D341Med (cell line): Measurements from ENCODE around the gene CD300LD.
"Not testable (repeated sequence)": the region's sequence is repeated elsewhere in the genome, so short reads cannot be mapped to it uniquely, and the experiment has no call there.

Experiments used
- DNase-seq: peaks from one replicate; pipeline ENCODE4 v3.0.0; 2012; ENCODE audit warnings: low spot score

Gene CD300LD

GRCh38 chr17:74592087-74592990 lies at the start of gene CD300LD:
Gene CD300LD, minus strand, starts transcription at chr17:74592283. Its CDS starts 81 bp downstream, at chr17:74592202.
- DNase-seq: no peak

- no peak for DNase-seq
Measured at GRCh38 chr17:74641224-74641957, 49.3 kb upstream of the CD300LD start.

GRCh38 chr17:74639704-74640151 lies 47.6 kb upstream of the CD300LD start:
- no peak for DNase-seq

DNA sequence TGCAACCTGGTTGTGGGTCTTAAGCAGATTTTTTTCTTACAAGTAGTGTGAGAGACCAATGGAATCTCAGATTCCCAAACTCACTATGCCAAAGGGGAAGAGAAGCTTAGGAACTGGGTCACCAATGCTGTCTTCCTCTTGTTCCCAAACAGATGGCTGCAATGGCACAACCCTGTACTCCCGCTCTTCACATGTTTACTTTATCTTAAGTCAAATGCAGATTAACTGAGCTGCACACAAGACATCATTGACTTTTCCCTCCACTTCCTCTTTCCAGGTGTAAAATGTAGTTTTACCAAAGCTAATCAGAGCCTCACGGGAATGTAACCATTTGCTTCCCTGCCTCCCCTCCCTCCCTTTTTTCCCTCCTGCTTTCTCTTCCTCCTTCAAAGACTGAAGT lies 45.8 kb upstream of the CD300LD start:
- no peak for DNase-seq

GRCh38 chr17:74637265-74637664 lies 45.2 kb upstream of the CD300LD start:
- no peak for DNase-seq

DNA sequence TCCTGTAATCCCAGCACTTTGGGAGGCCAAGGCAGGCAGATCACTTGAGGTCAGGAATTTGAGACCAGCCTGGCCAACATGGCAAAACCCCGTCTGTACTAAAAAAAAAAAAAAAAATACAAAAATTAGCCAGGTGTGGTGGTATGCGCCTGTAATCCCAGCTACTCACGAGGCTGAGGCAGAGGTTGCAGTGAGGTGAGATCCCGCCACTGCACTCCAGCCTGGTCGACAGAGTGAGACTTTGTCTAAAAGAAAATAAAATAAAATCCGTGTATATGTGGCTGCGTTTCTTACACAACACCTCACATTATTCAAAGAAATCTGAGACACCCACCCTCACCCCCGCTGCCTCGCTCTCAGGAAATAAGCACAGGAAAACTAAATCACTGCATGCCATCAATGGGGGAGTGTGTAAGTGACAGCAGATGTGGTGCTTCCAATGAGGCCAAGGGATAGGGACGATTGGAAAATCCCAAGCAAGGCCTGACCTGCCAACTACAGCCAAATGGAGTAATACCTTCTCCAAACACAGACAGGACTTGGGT lies 44.5 kb upstream of the CD300LD start:
- DNase-seq: not testable (repeated sequence)

DNA sequence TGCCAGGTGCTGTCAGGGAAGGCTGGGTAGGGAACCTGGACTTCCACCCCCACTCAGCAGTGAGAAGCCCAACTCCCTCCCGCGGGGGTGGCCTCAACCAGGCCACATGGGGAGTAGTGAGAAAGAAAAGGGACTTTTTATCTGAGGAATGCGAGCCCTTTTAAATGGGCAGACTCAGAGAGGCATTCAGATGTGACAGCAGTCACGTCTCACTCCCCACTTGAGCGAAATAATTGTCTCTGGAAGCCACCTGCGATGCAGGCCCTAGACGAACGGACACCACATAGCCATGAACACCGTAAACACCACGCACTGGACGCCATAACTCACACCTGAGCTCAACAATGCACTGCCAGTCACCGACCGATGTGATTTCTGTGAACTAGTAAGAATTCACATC lies 43.3 kb upstream of the CD300LD start:
- no peak for DNase-seq

- no peak for DNase-seq
Measured at GRCh38 chr17:74633326-74633725, 41.2 kb upstream of the CD300LD start.

GRCh38 chr17:74632617-74633016 lies 40.5 kb upstream of the CD300LD start:
- DNase-seq: no peak

- DNase-seq: no peak
Measured at GRCh38 chr17:74631468-74632450, 39.7 kb upstream of the CD300LD start.

DNA sequence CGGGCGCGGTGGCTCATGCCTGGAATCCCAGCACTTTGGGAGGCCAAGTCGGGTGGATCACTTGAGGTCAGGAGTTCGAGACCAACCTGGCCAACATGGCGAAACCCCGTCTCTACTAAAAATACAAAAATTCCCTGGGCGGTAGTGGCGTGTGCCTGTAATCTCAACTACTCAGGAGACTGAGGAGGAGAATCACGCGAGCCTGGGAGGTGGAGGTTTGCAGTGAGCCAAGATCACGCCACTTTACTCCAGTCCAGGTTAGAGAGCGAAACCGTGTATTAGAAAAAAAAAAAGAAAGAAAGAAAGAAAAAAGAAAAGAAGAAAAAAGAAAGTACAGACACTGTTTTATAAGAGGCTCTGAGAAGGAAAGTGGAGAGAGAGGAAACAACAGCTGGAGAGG lies 38.2 kb upstream of the CD300LD start:
- DNase-seq: not testable (repeated sequence)

DNA sequence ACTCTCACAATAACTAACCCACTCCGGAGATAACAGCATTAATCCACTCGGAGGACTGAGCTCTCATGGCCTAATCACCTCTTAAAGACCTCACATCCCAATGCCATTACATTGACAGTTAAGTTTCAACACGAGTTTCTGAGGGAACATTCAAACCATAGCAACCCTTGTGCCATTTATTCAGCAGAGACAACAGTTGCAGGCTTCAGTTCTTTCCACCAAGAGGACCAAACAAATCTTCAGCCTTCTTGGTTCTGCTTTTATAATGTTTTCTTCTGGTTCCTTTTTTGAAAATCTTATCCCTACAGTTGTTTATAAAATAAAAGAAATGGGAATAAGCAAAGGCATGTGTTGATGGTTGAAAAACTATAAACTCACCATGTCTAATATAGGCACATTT lies 33.6 kb upstream of the CD300LD start:
- no peak for DNase-seq

DNA sequence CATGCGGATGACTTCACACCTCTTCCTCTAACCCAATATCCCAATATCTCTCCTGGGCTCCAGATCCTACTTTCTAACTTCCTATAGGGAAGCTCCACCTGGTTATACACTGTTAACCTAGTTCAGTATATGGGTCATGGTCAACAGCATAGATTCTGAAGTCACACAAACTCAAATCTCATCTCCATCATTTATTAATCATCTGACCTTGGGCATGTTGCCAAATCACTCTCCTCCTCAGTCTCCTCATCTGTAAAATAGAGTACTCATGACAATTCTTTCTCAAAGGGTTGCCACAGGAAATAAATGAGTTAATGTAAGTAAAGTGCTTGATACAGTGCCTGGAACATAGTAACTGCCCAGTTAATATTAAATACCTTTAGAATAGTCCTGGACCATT lies 32.0 kb upstream of the CD300LD start:
- DNase-seq: no peak

DNA sequence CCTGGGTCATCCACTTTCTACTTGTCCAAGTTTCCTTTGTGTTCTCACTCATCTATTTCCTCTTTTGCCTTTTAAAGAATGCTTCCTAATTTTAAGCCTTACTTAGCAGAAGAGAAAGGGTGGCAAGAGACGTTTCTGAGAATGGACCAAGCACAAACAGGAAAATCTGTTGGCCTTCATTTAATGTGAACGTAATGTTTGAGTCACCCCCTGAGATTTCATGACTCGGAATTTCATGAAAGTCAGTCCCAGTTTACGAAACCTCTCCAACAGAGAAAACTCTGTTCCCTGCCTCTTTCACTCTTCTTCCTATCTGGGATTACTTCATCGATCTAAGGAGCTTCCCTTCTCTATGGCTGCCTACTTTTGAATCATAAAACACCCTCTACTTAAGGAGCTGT lies 31.6 kb upstream of the CD300LD start, which contains the start of gene CD300E:
TSS of gene CD300E (minus strand) at position 46 of the 401 bp plus-strand sequence. CDS start 117 bp downstream, outside the sequence.
- DNase-seq: no peak

GRCh38 chr17:74619077-74619673 lies 27.1 kb upstream of the CD300LD start:
- DNase-seq: no peak

GRCh38 chr17:74618451-74618850 lies 26.4 kb upstream of the CD300LD start:
- no peak for DNase-seq

GRCh38 chr17:74616696-74617095 lies 24.6 kb upstream of the CD300LD start:
- no peak for DNase-seq

DNA sequence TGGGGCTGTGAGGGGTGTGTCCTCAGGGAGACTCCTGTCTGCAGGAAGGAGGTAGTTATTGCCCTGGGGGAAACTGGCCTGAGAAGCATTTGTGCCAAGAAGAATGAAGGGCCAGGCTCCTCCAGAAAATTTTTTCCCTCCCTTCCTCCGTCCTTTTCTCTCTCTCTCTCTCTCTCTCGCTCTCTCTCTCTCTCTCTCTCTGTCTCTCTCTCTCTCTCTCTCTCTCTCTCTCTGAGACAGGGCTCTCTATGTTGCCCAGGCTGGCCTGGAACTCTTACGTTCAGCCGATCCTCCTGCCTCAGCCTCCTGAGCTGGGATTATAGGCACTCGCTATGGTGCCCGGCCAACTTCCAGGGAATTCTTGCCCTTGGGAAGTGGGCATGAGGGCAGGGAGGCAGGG lies 20.0 kb upstream of the CD300LD start:
- DNase-seq: no peak

DNA sequence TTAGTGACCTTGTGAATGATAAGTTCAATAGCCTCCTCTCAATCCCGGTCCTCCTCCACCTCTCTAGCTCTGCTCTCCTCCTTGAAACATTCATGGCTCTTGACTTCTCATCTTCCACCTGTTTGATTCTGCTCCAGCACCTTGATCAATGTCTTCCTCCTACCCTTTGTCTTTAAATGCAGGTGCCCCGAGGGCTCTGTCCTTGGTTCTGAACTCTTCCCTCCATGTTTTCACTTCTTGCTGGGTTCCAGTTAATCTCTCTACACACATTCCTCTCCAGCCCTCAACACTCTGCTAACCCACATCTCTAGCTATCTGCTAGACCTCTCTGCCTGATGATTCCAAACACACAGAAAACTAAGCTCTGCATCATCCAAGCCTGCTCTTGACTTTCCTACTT lies 18.0 kb upstream of the CD300LD start:
- DNase-seq: no peak

DNA sequence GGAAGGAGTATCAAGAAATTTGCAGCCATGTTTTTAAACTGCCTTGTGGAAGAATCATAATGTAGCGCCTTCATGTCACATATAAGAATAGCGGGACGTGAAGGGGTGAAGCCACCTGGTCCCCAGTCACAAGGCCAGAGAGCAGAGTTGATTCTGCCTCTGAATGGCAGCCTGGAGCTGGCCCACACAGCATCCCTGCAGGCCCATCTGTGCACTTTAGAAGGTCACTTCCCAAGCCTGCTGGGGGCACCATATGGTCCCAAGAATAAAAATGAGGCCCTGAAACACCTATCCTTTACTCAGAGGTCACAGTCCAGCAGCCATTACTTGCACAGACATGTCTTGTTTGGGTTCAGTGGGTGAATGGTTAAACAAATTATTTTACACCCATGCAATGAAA lies 16.4 kb upstream of the CD300LD start:
- no peak for DNase-seq

- no peak for DNase-seq
Measured at GRCh38 chr17:74607221-74607620, 15.1 kb upstream of the CD300LD start.
